GM12892 (cell line): ENCODE results near the gene XYLT2.
"Not testable (repeated sequence)": the region's sequence is repeated elsewhere in the genome, so short reads cannot be mapped to it uniquely, and the experiment has no call there.

ENCODE experiments used
- DNase-seq: peaks from one replicate; pipeline ENCODE4 v3.0.0; 2011; ENCODE audit not compliant: insufficient read length
- FAIRE-seq: peaks from 2 replicates; lab custom pipeline; 2011; peaks lifted over from hg19 to GRCh38; lab: Jason Lieb, UNC
- POLR2A ChIP-seq: IDR thresholded peaks from 2 replicates; pipeline ENCODE4 v1.6.1; 2011; ENCODE audit warnings: low read depth, low read length, control low read depth
- POLR2AphosphoS5 ChIP-seq: IDR thresholded peaks from 2 replicates; pipeline ENCODE4 v1.6.1; 2011; ENCODE audit warnings: low read depth, low read length, control low read depth
- TAF1 ChIP-seq: IDR thresholded peaks from 2 replicates; pipeline ENCODE4 v1.6.1; 2011; ENCODE audit warnings: low read depth, mild to moderate bottlenecking, control low read depth, low read length, borderline replicate concordance

The XYLT2 gene

GRCh38 chr17:50382931-50383330 lies 37.0 kb downstream of the XYLT2 start:
- TF ChIP-seq TAF1 = no peak
- no peak for TF ChIP-seq POLR2A
- no peak for TF ChIP-seq POLR2AphosphoS5
- DNase-seq (no peak), FAIRE-seq (no peak)

GRCh38 chr17:50386510-50386909 lies 40.6 kb downstream of the XYLT2 start:
- FAIRE-seq (no peak), DNase-seq (no peak)
- TF ChIP-seq POLR2A (no peak), POLR2AphosphoS5 (no peak), TAF1 (no peak)

- TF ChIP-seq TAF1 = no peak
- TF ChIP-seq POLR2AphosphoS5 = no peak
- TF ChIP-seq POLR2A = no peak; the same call in 1 of the 2 replicates
- no peak for DNase-seq
- no peak for FAIRE-seq
Observed at GRCh38 chr17:50388728-50389127, 42.8 kb downstream of the XYLT2 start.

GRCh38 chr17:50389534-50389933 lies 43.6 kb downstream of the XYLT2 start:
- TF ChIP-seq POLR2AphosphoS5 (no peak), TAF1 (no peak)
- DNase-seq (no peak), FAIRE-seq (no peak)

- FAIRE-seq = no peak
- no peak for DNase-seq
- no peak for TF ChIP-seq POLR2A
Observed at GRCh38 chr17:50392621-50393020, 46.7 kb downstream of the XYLT2 start.

- DNase-seq (no peak), FAIRE-seq (no peak)
- no peak for TF ChIP-seq POLR2A
- no peak for TF ChIP-seq POLR2AphosphoS5
- no peak for TF ChIP-seq TAF1
Observed at GRCh38 chr17:50393700-50394099, 47.8 kb downstream of the XYLT2 start.

- TF ChIP-seq TAF1 (no peak), POLR2AphosphoS5 (no peak), POLR2A (no peak)
- DNase-seq (no peak), FAIRE-seq (no peak)
Observed at GRCh38 chr17:50394711-50395110, 48.8 kb downstream of the XYLT2 start.

- TF ChIP-seq POLR2AphosphoS5 (no peak), POLR2A (no peak), TAF1 (no peak)
- FAIRE-seq (no peak), DNase-seq (no peak)
Observed at GRCh38 chr17:50396261-50397110, 50.6 kb downstream of the XYLT2 start.

- TF ChIP-seq POLR2AphosphoS5 (peak; percentile 94), TAF1 (peak; percentile 68; the same call in 1 of the 2 replicates), POLR2A (peak; percentile 95)
- FAIRE-seq (peak; percentile 99), DNase-seq (peak; percentile 89)
Observed at GRCh38 chr17:50397111-50397918, 51.4 kb downstream of the XYLT2 start, which contains the start of gene LRRC59. TSS of gene LRRC59 (minus strand) at chr17:50397523. CDS start at chr17:50397317, 206 bp downstream.

GRCh38 chr17:50397919-50398285 lies 52.0 kb downstream of the XYLT2 start:
- no peak for FAIRE-seq
- DNase-seq = no peak
- TF ChIP-seq POLR2AphosphoS5 (no peak), TAF1 (no peak), POLR2A (no peak)

GRCh38 chr17:50398672-50399071 lies 52.7 kb downstream of the XYLT2 start:
- FAIRE-seq, DNase-seq: not testable (repeated sequence)

GRCh38 chr17:50399591-50399990 lies 53.7 kb downstream of the XYLT2 start:
- not testable (repeated sequence) for DNase-seq, FAIRE-seq

- FAIRE-seq, DNase-seq: not testable (repeated sequence)
Observed at GRCh38 chr17:50405351-50405750, 59.4 kb downstream of the XYLT2 start.
